ENCODE data around the gene OLA1.

The OLA1 gene

DNA sequence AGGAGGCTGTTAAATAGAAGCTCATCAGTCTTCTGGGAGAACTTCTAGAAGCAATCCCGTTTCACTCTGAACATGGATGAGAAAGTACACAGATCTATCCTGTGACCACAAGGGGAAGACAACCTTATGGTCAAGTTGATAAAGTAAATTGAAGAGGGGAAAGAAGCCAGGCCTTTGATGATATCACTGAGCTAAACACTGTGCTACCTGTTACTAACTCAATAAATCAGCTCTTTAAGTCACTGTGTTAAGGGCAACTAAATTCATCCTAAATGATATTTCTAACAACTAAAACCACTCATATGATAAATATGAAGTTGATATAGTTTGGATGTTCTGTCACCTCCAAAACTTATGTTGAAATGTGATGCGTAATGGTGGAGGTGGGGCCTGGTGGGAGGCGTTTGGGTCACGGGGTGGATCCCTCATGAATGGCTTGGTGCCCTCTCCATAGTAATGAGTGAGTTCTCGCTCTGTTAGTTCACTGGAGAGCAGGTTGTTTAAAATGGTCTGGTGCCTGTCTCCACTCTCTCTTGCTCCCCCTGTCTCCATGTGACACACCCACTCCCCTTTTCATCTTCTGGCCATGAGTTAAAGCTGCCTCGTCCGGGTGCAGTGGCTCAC is 23.6 kb downstream of the OLA1 start:
- in situ Hi-C loops (cut with HindIII; ENCODE audit: low sequenced_read_pairs), result no loop called here

DNA sequence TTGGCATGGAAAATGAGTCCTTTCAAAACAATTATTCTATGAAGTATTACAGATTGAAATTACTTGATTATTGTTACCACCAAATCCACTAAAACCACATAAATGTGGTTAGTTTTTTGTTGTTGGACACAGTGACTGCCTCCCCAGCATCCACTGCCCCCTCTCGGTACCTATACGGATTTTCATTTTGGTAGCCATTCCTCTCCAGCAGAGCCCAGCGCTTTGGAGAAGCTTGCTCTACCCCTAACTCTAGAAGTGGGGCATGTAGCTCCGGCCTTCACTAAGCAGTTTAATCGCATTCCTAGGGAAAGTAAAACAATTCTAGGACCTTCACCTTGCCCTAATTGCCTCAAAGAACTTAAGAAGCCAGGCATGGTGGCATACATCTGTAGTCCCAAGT is 24.2 kb downstream of the OLA1 start:
- in situ Hi-C loops (cut with HindIII; ENCODE audit: low sequenced_read_pairs), result no loop called here

DNA sequence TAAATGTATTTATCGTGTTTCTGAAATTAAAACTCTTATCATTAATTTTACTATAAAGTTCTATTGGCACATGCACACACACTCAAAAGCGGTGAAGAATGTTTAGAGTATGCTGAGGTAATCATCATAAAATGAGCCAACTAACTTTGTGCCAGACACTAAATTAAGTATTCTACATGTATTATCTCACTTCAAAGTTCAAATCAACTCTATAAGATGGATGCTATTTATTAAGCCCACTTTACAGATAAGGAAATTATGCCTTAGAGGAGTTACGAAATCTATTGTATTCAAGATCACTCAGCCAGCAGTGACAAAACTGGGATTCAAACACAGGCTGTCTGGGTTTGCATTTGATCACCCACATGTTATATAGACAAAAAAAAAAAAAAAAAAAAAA is 24.9 kb downstream of the OLA1 start:
- in situ Hi-C loops (cut with HindIII; ENCODE audit: low sequenced_read_pairs), result no loop called here

DNA sequence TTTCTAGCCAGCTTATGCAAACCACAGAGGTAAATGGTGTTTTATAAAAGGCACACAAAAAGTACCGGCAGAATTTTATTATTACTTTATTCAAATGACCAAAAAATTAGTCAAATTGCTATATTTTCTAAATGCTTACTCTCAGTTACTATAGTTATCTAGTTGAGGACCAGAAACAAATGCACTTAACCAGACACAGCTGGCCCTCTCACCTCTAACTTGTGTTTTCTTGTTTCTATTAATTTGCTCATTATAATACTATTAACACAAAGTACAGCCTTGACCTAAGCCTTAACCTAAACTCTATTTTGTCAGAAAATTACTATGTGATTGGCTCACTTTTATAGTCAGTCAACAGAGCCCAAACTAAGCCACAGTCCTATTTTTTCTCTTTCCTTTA is 26.2 kb downstream of the OLA1 start:
- in situ Hi-C loops (cut with HindIII; ENCODE audit: low sequenced_read_pairs), result no loop called here

DNA sequence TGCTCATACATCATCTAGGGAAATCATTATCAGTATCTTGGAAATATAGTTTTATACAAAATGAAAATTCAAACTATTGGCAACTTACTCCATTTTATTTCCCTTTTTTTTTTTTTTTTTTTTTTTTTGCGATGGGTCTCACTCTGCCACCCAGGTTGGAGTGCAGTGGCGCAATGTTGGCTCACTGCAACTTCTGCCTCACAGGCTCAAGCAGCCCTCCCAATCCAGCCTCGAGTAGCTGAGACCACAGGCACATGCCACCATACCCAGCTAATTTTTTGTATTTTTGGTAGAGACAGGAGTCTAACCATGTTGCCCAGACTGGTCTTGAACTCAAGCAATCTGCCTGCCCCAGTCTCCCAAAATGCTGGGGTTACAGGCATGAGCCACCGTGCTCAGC is 29.0 kb downstream of the OLA1 start:
- in situ Hi-C loops (cut with HindIII; ENCODE audit: low sequenced_read_pairs), result no loop called here

DNA sequence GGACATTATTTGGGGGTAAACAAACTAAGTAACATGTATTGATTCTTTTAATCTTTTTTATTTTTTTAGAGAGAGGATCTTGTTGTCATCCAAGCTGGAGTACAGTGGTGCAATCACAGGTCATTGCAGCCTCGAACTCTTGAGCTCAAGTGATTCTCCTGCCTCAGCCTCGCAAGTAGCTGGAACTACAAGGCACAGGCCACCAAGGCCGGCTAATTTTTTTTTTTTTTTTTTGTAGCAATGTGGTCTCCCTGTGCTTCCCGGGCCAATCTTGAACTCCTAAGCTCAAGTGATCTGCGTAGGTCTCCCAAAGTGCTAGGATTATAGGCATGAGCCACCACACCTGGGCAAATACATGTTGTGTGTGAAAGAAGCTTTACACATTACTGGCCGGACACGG is 29.6 kb downstream of the OLA1 start:
- in situ Hi-C loops (cut with HindIII; ENCODE audit: low sequenced_read_pairs), result no loop called here

DNA sequence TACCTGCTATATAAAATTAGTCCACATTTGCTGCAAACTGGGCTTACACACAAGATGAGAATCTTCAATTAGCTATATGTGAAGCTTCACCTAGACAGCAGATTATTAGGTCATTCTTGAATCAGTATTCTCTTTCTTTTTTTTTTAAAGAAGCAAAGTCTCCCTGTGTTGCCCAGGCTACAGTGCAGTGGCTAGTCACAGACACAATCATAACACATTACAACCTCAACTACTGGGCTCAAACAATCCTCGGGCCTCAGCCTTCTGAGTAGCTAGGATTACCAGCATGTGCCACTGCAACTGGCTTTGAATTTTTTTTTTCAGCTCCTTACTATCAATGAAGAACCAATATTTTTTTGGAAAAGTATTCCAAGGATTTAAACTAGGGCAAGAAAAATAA is 30.5 kb downstream of the OLA1 start:
- in situ Hi-C loops (cut with HindIII; ENCODE audit: low sequenced_read_pairs), result no loop called here

DNA sequence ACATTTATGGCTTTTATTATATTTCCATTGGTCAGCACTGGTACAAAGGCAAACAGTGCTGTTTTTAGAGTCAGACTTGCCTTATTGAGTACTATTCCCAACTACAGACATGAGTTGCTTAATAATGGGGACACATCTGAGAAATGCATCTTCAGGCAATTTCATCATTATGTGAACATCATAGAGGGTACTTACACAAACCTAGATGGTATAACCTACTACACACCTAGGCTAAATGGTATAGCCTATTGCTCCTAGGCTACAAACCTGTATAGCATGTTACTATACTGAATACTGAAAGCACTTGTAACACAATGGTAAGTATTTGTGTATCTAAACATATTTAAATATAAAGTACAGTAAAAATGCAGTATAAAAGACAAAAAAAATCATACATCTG is 36.4 kb downstream of the OLA1 start:
- in situ Hi-C loops (cut with HindIII; ENCODE audit: low sequenced_read_pairs), result no loop called here

DNA sequence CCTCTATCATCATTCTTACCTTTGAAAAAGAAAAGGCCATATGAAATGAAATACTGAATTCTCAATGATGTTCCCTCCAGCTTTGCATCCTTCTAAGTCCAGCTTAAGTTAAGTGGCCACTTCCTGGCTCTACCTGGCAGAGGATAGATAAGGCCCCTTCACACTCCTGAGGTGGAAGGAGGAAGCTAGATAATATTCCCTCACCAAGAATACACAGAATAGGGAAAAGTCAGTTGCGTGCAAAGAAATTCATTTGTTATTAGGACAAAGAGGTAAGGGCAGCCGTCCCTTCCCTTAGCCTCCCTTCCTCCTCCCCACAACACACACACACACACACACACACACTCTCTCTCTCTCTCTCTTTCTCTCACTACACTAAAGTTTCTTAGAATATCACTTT is 37.5 kb downstream of the OLA1 start:
- in situ Hi-C loops (cut with HindIII; ENCODE audit: low sequenced_read_pairs), result no loop called here

DNA sequence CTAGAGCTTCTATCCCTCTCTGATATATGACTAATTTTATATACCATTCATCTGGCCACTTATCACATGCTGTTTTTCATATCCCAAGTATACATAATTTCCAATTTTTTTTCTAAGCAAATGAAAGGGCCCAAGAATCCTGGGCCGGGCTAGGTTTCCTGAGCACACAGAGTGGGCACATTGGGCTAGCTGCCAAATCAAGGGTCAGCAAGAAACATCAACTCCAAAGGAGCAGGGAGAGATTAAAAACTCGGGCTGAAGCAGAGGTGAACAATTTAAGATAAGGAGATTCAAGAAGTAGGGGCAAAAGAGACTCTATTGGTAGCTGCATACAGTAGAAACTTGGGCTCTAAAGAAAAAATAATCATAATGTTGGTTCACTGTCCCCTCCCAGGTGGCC is 39.0 kb downstream of the OLA1 start:
- in situ Hi-C loops (cut with HindIII; ENCODE audit: low sequenced_read_pairs), result no loop called here

DNA sequence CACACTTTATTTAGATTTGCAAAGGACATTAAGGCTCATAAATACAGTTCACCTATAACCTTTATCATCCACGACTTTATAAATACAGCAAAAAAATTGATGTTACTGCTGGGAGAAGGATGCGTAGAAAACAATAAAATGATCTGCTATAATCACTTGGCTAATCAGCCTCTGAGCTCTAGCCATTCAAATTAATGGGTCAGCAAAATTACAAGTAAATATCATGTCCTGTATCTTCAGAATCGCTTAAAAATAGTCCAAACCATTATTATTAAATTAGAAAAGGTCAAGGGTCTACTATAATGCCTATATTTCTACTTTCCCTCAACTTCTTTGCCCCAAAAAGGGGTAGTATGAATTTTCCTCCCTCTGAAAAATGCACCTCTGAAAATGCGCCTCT is 40.3 kb downstream of the OLA1 start:
- in situ Hi-C loops (cut with HindIII; ENCODE audit: low sequenced_read_pairs), result no loop called here

DNA sequence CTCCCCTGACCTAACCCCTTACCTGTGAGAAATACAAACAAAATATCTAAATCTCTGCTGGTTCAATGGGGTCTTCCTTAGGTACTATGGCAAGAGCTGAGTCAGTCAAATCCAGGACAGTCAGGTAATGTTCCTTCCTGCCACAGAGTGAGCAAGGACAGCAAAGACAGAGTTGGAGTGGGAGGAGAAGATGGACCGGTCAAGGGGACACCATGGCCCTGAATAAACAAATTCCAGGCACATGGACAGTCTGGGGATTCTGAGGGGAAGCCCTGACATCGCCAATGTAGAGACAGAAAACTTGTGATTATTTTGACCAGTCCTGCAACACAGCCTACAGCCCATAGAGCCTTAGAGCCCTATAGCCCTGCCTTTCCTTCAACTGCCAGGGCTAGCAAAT is 42.8 kb downstream of the OLA1 start:
- in situ Hi-C loops (cut with HindIII; ENCODE audit: low sequenced_read_pairs), result no loop called here

DNA sequence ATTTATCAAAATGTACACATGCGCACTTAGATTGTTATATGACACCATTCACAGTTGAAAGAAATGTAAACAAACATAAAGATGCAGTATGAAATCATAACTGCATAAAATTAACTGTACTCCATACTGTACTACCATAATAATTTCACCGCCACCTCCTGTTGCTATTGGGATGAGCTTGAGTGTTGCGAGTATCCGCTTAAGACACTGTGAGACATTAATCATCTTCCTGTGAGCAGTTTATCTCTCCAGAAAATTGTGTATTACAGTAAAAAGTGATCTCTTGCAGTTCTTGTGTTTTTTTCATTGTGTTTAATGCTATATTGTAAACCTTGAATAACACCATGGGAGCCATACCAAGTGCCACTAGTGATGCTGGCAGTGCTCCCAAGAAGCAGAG is 46.1 kb downstream of the OLA1 start:
- in situ Hi-C loops (cut with HindIII; ENCODE audit: low sequenced_read_pairs), result no loop called here

DNA sequence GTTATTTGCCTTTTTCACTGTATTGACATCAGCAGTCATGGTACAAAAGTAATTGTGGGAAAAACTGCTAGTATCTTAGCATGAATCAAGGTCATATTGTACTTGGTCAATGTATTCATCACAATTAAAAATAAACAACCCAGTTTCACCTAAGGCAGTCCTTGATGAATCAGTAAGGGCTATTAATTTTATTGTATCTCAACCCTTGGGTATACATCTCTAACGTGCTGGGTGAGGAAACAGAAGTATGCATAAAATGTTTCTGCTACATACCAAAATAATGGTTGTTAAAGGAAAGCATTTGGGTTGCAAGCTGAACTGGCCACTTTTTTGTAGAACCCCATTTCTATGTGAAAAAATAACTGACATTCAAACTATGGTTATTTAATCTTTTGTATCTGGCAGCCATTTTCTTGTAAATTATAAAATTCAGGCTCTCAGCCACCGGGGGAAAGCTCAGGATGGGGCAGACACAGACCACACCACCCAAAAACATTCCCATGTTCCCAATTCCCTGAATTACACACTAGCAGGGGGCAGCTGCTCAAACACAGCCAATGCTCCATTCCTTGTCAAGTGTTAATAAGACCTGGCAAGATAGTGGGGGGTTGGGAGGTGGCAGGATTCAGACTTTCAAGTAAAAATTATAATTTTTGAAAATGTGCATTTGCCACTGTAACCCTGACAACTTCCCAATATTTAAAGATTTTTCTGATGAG is 49.3 kb downstream of the OLA1 start:
- in situ Hi-C loops (cut with HindIII; ENCODE audit: low sequenced_read_pairs), result no loop called here

DNA sequence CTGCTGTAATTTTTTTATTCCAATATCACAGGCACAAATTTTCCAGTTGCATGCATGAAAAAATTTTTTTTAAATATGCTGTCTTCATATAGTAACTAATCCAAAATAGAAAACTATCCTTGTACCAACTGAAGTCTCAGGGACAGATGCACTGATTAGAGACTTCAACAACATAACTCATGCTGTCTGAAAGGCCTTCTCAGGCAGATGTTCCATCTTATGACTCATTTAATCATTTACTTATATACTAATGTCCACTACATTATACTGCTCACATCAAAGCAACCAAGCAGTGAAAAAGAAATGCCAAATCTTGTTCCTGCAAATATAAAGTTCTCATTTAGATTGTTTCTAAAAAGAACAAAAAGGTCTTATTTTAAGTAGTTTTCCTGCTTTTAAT is 53.1 kb downstream of the OLA1 start:
- in situ Hi-C loops (cut with HindIII; ENCODE audit: low sequenced_read_pairs), result no loop called here

DNA sequence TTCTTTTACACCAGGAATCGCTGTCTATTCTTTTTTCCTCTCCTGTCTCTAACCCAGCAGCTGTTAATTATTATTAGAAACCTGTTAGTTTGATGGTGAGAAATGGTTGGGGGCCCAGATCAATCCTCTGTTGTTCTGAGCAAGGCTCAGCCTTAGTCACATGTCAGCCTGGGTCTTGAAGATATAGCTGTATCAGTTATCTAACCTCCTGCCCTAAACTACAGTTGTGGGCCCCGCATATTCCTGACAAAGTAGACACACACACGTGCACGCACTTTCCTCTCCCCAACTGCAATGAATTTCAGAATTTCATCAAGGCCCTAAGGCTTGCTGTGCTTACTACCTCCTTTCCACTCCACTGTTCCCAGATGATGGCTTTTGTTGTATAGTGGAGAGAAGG is 54.6 kb downstream of the OLA1 start:
- in situ Hi-C loops (cut with HindIII; ENCODE audit: low sequenced_read_pairs), result no loop called here

DNA sequence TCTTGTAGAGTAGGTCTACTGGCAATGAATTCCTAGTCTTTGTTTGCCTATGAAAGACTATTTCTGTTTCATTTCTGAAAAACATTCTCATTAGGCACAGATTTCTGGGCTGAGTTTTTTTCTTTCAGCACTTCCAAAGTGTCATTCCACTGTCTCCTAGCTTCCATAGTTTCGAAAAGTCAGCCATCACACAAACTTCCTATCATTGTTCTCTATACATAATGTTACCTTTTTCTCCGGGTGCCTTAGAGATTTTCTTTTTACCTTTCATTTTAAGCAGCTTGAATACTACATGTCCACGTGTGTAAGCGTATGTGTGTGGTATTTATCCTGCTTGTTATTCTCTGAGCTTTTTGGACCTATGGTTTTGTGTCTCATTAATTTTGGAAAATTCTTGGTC is 55.7 kb downstream of the OLA1 start:
- in situ Hi-C loops (cut with HindIII; ENCODE audit: low sequenced_read_pairs), result no loop called here

DNA sequence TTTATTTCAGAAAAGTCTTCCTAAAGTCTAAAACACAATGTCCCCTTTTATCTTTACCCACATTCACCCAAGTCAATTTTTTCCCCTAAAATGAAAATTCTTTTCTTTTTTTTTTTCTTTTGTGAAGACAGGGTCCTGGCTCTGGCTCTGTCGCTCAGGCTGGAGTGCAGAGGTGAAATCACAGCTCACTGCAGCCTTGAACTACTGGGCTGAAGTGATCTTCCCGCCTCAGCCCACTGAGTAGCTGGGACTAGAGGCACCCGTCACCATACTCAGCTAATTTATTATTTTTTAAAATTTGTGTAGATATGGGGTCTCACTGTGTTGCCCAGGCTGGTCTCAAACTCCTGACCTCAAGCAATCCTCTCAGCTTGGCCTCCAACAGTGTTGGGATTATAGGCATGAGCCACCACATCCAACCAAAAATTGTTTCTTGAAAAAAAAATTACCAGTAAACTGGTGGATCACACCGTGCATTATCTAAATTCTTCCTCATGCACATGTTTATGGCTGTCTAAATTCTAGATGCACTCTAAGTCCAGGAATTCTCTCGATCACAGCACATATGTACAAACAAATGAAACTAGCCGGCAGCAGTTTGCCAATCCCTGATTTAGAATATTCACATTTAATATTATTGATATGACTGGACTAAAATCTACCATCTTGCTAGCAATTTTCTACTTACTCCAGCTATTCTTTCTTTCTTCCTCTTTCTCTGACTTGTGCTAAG is 56.8 kb downstream of the OLA1 start:
- in situ Hi-C loops (cut with HindIII; ENCODE audit: low sequenced_read_pairs), result no loop called here

DNA sequence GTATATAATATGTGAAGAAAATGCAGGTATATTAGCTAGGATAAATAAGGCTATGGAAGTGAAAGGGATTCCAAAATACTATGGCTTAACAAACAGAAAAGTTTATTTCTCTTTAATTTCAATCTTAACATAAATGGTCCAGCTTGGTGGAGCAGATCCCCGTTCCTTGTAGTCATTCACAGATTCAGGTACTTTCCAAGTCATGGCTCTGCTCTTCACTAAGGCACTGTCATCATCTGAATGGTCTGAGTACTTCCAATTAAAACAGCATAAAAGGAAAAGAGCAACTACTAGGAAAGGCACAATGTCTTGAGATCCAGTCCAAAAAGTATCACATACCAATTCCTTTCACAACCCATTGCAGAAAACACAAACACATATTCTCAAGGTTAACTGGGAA is 63.4 kb downstream of the OLA1 start:
- in situ Hi-C loops (cut with HindIII; ENCODE audit: low sequenced_read_pairs), result no loop called here

DNA sequence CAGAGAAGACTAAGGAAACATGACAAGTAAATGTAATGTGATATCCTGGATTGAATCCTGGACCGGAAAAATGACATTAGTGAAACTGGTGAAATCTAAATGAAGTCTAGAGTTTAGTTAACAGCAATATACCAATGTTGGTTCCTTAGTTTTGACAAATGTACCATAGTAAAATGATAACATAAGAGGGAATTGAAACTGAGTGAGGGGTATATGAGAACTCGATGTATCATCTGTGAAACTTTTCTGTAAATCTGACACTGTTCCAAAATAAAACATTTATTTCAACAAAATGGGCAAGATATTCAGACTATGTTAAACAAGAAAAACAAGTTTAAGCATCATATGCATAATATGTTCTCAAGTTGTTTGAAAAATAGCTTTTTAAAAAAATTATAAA is 63.8 kb downstream of the OLA1 start:
- in situ Hi-C loops (cut with HindIII; ENCODE audit: low sequenced_read_pairs), result no loop called here

DNA sequence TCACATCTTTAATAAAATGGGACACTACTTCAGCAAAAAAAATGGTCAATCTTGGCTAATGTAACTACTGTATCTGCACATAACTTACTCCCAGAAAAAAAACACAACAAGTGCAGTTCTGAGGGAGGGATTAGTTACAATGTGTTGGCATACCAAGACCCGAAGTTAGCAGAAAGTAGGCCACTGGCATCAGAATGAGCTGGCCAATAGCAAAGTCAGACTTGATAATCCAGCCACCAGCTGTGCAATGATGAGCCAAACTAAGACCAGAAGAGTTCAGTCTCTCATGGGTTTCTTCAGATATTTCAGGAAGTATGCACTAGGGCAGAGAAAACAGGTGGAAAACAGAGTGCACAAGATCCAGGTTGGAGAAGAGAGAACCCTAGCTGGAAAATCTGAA is 65.3 kb downstream of the OLA1 start:
- in situ Hi-C loops (cut with HindIII; ENCODE audit: low sequenced_read_pairs), result no loop called here

DNA sequence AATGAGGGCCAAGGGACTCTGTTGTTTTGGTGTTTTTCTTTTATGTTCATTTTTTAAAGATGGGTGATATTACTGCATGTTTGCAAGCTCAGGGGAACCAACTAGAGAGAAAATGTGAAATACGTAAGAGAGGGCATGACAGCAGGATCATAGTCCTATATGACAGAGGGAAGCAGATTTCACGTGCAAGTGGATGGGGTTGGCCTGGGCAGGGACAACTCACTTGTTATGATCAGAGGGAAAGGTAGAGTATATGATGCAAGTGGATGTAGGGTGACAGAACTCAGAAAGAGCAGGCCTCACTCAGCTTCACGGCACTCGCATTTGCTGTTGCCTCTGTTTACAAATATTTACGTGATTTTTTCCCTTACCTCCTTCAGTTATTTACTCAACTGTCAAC is 67.0 kb downstream of the OLA1 start:
- in situ Hi-C loops (cut with HindIII; ENCODE audit: low sequenced_read_pairs), result no loop called here

All from DLD1 (cell line).